GM19467 (cell line): ENCODE measurements around the gene C4A.
"Not testable (repeated sequence)": the region's sequence is repeated elsewhere in the genome, so short reads cannot be mapped to it uniquely, and the experiment has no call there.

ENCODE experiments used
- ATAC-seq: cut with Tn5 transposase; IDR thresholded peaks from one replicate; pipeline ENCODE4 v1.9.1; 2021; ENCODE audit warnings: mild to moderate bottlenecking, moderate library complexity; ENCODE audit not compliant: unreplicated experiment

Gene C4A

GRCh38 chr6:31978831-31979230, 3.0 kb upstream of the C4A start:
- no peak for ATAC-seq

GRCh38 chr6:31979238-31979898, 2.5 kb upstream of the C4A start:
- no peak for ATAC-seq

GRCh38 chr6:31980195-31980876, 1.5 kb upstream of the C4A start:
- not testable (repeated sequence) for ATAC-seq

GRCh38 chr6:31980998-31981397, 859 bp upstream of the C4A start:
- ATAC-seq = not testable (repeated sequence)

GRCh38 chr6:31989363-31989762, 7.5 kb downstream of the C4A start:
- not testable (repeated sequence) for ATAC-seq

- not testable (repeated sequence) for ATAC-seq
Observed at GRCh38 chr6:31994421-31994820, 12.6 kb downstream of the C4A start.

GRCh38 chr6:31996385-31996784, 14.5 kb downstream of the C4A start:
- not testable (repeated sequence) for ATAC-seq

- ATAC-seq = not testable (repeated sequence)
Observed at GRCh38 chr6:32002546-32003268, 20.9 kb downstream of the C4A start.

- not testable (repeated sequence) for ATAC-seq
Observed at GRCh38 chr6:32003301-32003700, 21.4 kb downstream of the C4A start.

- not testable (repeated sequence) for ATAC-seq
Observed at GRCh38 chr6:32004393-32004792, 22.5 kb downstream of the C4A start.

- ATAC-seq = not testable (repeated sequence)
Observed at GRCh38 chr6:32004864-32005537, 23.1 kb downstream of the C4A start.

- ATAC-seq = not testable (repeated sequence)
Observed at GRCh38 chr6:32005538-32005880, 23.7 kb downstream of the C4A start.

GRCh38 chr6:32005991-32006529, 24.2 kb downstream of the C4A start:
- ATAC-seq = not testable (repeated sequence)

- ATAC-seq = not testable (repeated sequence)
Observed at GRCh38 chr6:32007086-32007485, 25.2 kb downstream of the C4A start.

GRCh38 chr6:32008037-32008436, 26.2 kb downstream of the C4A start:
- not testable (repeated sequence) for ATAC-seq

- ATAC-seq = not testable (repeated sequence)
Observed at GRCh38 chr6:32008616-32009015, 26.8 kb downstream of the C4A start.

- not testable (repeated sequence) for ATAC-seq
Observed at GRCh38 chr6:32009537-32009936, 27.7 kb downstream of the C4A start.

- not testable (repeated sequence) for ATAC-seq
Observed at GRCh38 chr6:32010856-32011530, 29.1 kb downstream of the C4A start.

GRCh38 chr6:32012941-32013617, 31.2 kb downstream of the C4A start:
- ATAC-seq = not testable (repeated sequence)

GRCh38 chr6:32013738-32014137, 31.9 kb downstream of the C4A start:
- not testable (repeated sequence) for ATAC-seq
